ENCODE data around the gene CAMKMT. TPM values are rescaled to one million over a fixed set of nuclear protein-coding genes. Genes with fewer than 3 reads are reported as not detected.

Gene CAMKMT
- total RNA-seq, 5 donors from 2014 or later (not counting 1 experiment from before 2014, with no cell fraction given), result 11.9 to 20.2 (median 16.5) TPM

GRCh38 chr2:44550561-44550960 is 188.8 kb downstream of the CAMKMT start:
- ChIA-PET POLR2A (no interaction called here), CTCF (no interaction called here)
- Histone ChIP-seq H3K27ac (ENCODE audit: low read length) (no peak overlapping the region), H3K36me3 (ENCODE audit: control insufficient read depth in 2 of 2, extremely low read depth in 1 of 2, insufficient read depth in 1 of 2, low read length in 1 of 2) (no peaks in the 10 kb centered on the region), H3K9me3 (no peaks in the 10 kb centered on the region), H3K4me1 (ENCODE audit: control insufficient read depth in 1 of 2, extremely low read depth in 1 of 2, insufficient read depth in 2 of 2, low read length in 2 of 2) (no peaks in the 10 kb centered on the region), H3K27me3 (replicated peaks in 1 of 2; ENCODE audit: control insufficient read depth in 2 of 2, extremely low read depth in 1 of 2, insufficient read depth in 2 of 2, low read length in 1 of 2) (no peaks in the 10 kb centered on the region), H3K4me3 (ENCODE audit: control insufficient read depth in 1 of 2, extremely low read depth in 1 of 2, low read length in 1 of 2) (no peak overlapping the region)
- H3K27ac Mint-ChIP-seq, result no peak overlapping the region
- no peaks in the 10 kb centered on the region for H3K27me3 Mint-ChIP-seq
- DNase-seq (no peak), ATAC-seq (replicated peaks in 1 of 4) (no peak)
- peaks cover 0 to 6% (median 0%) of the 10 kb centered on the region in 3 donors for H3K9me3 Mint-ChIP-seq
- H3K4me1 Mint-ChIP-seq, result no peaks in the 10 kb centered on the region
- no peak overlapping the region for H3K4me3 Mint-ChIP-seq
- peaks cover 28% of the 10 kb centered on the region for H3K36me3 Mint-ChIP-seq
- WGBS (ENCODE audit: insufficient coverage), result no CpG with 5 or more reads among the region's 2 CpGs

DNA sequence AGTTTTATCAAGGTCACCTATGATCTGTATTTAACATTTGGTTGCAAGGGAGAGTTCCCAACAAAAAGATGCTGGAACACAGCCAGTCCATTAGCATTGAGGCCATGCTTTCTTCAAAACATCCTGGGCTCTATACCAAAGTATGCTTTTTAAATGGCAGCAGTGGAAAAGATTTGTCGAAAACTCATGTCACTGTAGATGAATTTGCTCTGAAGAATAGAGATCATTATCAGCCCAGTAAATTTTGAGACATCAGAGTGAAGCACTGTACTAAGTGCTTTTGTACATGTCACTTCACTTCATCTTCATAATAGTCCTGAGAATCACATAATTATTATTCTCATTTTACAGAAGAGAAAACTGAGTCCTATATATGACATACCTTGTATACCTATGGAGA is 189.8 kb downstream of the CAMKMT start:
- Mint-ChIP-seq H3K4me1 (no peaks in the 10 kb centered on the region), H3K9me3 (peaks cover 0 to 6% (median 0%) of the 10 kb centered on the region in 3 donors), H3K36me3 (peaks cover 28% of the 10 kb centered on the region), H3K27me3 (no peaks in the 10 kb centered on the region), H3K27ac (no peak overlapping the region), H3K4me3 (no peak overlapping the region)
- H3K27ac ChIP-seq (ENCODE audit: low read length), result no peak overlapping the region
- H3K9me3 ChIP-seq, result no peaks in the 10 kb centered on the region
- H3K27me3 ChIP-seq (replicated peaks in 1 of 2; ENCODE audit: control insufficient read depth in 2 of 2, extremely low read depth in 1 of 2, insufficient read depth in 2 of 2, low read length in 1 of 2), result no peaks in the 10 kb centered on the region
- CTCF ChIA-PET, result no interaction called here
- no peak for DNase-seq
- H3K4me1 ChIP-seq (ENCODE audit: control insufficient read depth in 1 of 2, extremely low read depth in 1 of 2, insufficient read depth in 2 of 2, low read length in 2 of 2), result no peaks in the 10 kb centered on the region
- no peak for ATAC-seq (replicated peaks in 1 of 4)
- POLR2A ChIA-PET, result no interaction called here
- no peaks in the 10 kb centered on the region for H3K36me3 ChIP-seq (ENCODE audit: control insufficient read depth in 2 of 2, extremely low read depth in 1 of 2, insufficient read depth in 1 of 2, low read length in 1 of 2)
- no peak overlapping the region for H3K4me3 ChIP-seq (ENCODE audit: control insufficient read depth in 1 of 2, extremely low read depth in 1 of 2, low read length in 1 of 2)
- no CpG with 5 or more reads among the region's 1 CpG for whole genome bisulfite sequencing (ENCODE audit: insufficient coverage)

- no CpG with 5 or more reads among the region's 4 CpGs for WGBS (ENCODE audit: insufficient coverage)
- no peak overlapping the region for H3K27ac ChIP-seq (ENCODE audit: low read length)
- Mint-ChIP-seq H3K36me3 (peaks cover 38% of the 10 kb centered on the region), H3K27ac (no peak overlapping the region), H3K9me3 (peaks cover 0 to 6% (median 0%) of the 10 kb centered on the region in 3 donors), H3K27me3 (no peaks in the 10 kb centered on the region), H3K4me1 (no peaks in the 10 kb centered on the region), H3K4me3 (no peak overlapping the region)
- no peaks in the 10 kb centered on the region for H3K9me3 ChIP-seq
- no peak overlapping the region for H3K4me3 ChIP-seq (ENCODE audit: control insufficient read depth in 1 of 2, extremely low read depth in 1 of 2, low read length in 1 of 2)
- H3K36me3 ChIP-seq (ENCODE audit: control insufficient read depth in 2 of 2, extremely low read depth in 1 of 2, insufficient read depth in 1 of 2, low read length in 1 of 2), result no peaks in the 10 kb centered on the region
- ChIA-PET CTCF (no interaction called here), POLR2A (no interaction called here)
- no peak for ATAC-seq (replicated peaks in 1 of 4)
- H3K27me3 ChIP-seq (replicated peaks in 1 of 2; ENCODE audit: control insufficient read depth in 2 of 2, extremely low read depth in 1 of 2, insufficient read depth in 2 of 2, low read length in 1 of 2), result no peaks in the 10 kb centered on the region
- no peaks in the 10 kb centered on the region for H3K4me1 ChIP-seq (ENCODE audit: control insufficient read depth in 1 of 2, extremely low read depth in 1 of 2, insufficient read depth in 2 of 2, low read length in 2 of 2)
- no peak for DNase-seq
Measured at GRCh38 chr2:44553456-44553855, 191.7 kb downstream of the CAMKMT start.

DNA sequence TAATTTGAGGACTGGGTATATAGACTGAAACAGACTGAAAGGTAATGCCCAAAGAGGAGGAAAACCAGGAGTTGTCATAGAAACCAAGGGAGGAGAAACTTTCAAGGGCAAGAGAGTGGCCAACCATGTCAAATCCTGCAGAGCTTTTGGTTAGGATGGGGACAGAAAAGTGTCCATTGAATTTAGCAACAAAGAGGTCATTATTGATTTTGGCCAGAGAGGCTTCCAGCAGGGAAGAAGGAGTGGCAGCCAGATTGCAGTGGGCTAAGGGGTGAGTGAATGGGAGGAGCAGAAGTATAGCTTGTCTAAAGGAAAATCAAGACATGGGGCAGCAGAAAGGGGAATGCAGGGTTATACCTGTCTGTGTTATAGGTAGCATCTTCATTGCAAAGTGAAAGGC is 194.0 kb downstream of the CAMKMT start:
- no peaks in the 10 kb centered on the region for H3K27me3 ChIP-seq (replicated peaks in 1 of 2; ENCODE audit: control insufficient read depth in 2 of 2, extremely low read depth in 1 of 2, insufficient read depth in 2 of 2, low read length in 1 of 2)
- H3K36me3 Mint-ChIP-seq, result peaks cover 27% of the 10 kb centered on the region
- no peak overlapping the region for H3K27ac Mint-ChIP-seq
- no peaks in the 10 kb centered on the region for H3K36me3 ChIP-seq (ENCODE audit: control insufficient read depth in 2 of 2, extremely low read depth in 1 of 2, insufficient read depth in 1 of 2, low read length in 1 of 2)
- ChIA-PET POLR2A (interaction anchor here in 1 of 2 donors (0.6 kb wide), 1 partner anchor 517 kb away, joined by 4 read pairs; no protein-coding TSS in a partner anchor), CTCF (no interaction called here)
- no peaks in the 10 kb centered on the region for H3K4me1 ChIP-seq (ENCODE audit: control insufficient read depth in 1 of 2, extremely low read depth in 1 of 2, insufficient read depth in 2 of 2, low read length in 2 of 2)
- DNase-seq, result no peak
- no peak overlapping the region for H3K4me3 Mint-ChIP-seq
- no peak for ATAC-seq (replicated peaks in 1 of 4)
- H3K4me3 ChIP-seq (ENCODE audit: control insufficient read depth in 1 of 2, extremely low read depth in 1 of 2, low read length in 1 of 2), result no peak overlapping the region
- H3K4me1 Mint-ChIP-seq, result no peaks in the 10 kb centered on the region
- H3K9me3 Mint-ChIP-seq, result peaks cover 0 to 6% (median 0%) of the 10 kb centered on the region in 3 donors
- H3K27me3 Mint-ChIP-seq, result no peaks in the 10 kb centered on the region
- H3K27ac ChIP-seq (ENCODE audit: low read length), result no peak overlapping the region
- no peaks in the 10 kb centered on the region for H3K9me3 ChIP-seq

- DNase-seq (no peak), ATAC-seq (replicated peaks in 1 of 4) (no peak)
- Mint-ChIP-seq H3K9me3 (peaks cover 0 to 6% (median 0%) of the 10 kb centered on the region in 3 donors), H3K36me3 (peaks cover 32% of the 10 kb centered on the region), H3K4me1 (no peaks in the 10 kb centered on the region), H3K4me3 (no peak overlapping the region), H3K27me3 (no peaks in the 10 kb centered on the region), H3K27ac (no peak overlapping the region)
- no peak overlapping the region for H3K27ac ChIP-seq (ENCODE audit: low read length)
- H3K27me3 ChIP-seq (replicated peaks in 1 of 2; ENCODE audit: control insufficient read depth in 2 of 2, extremely low read depth in 1 of 2, insufficient read depth in 2 of 2, low read length in 1 of 2), result no peaks in the 10 kb centered on the region
- CTCF ChIA-PET, result interaction anchor here in 1 of 2 donors (1.4 kb wide), 1 partner anchor 397 kb away, joined by 3 read pairs; no protein-coding TSS in a partner anchor
- H3K4me1 ChIP-seq (ENCODE audit: control insufficient read depth in 1 of 2, extremely low read depth in 1 of 2, insufficient read depth in 2 of 2, low read length in 2 of 2), result no peaks in the 10 kb centered on the region
- no peaks in the 10 kb centered on the region for H3K36me3 ChIP-seq (ENCODE audit: control insufficient read depth in 2 of 2, extremely low read depth in 1 of 2, insufficient read depth in 1 of 2, low read length in 1 of 2)
- POLR2A ChIA-PET, result no interaction called here
- H3K4me3 ChIP-seq (ENCODE audit: control insufficient read depth in 1 of 2, extremely low read depth in 1 of 2, low read length in 1 of 2), result no peak overlapping the region
- no peaks in the 10 kb centered on the region for H3K9me3 ChIP-seq
- 86% methylated on average over 1 of the region's 1 CpG for WGBS (ENCODE audit: insufficient coverage)
Measured at GRCh38 chr2:44559108-44559507, 197.4 kb downstream of the CAMKMT start.

- DNase-seq (no peak), ATAC-seq (replicated peaks in 1 of 4) (no peak)
- H3K27ac ChIP-seq (ENCODE audit: low read length), result no peak overlapping the region
- CTCF ChIA-PET, result interaction anchor here (0.6 to 0.8 kb wide), 2 partner anchors 394 to 395 kb away, joined by 3 read pairs; no protein-coding TSS in a partner anchor
- Mint-ChIP-seq H3K9me3 (no peaks in the 10 kb centered on the region), H3K27ac (no peak overlapping the region), H3K4me1 (no peaks in the 10 kb centered on the region), H3K4me3 (no peak overlapping the region), H3K36me3 (peaks cover 32% of the 10 kb centered on the region), H3K27me3 (no peaks in the 10 kb centered on the region)
- POLR2A ChIA-PET, result no interaction called here
- no peaks in the 10 kb centered on the region for H3K27me3 ChIP-seq (replicated peaks in 1 of 2; ENCODE audit: control insufficient read depth in 2 of 2, extremely low read depth in 1 of 2, insufficient read depth in 2 of 2, low read length in 1 of 2)
- 100% methylated on average over 2 of the region's 4 CpGs for WGBS (ENCODE audit: insufficient coverage)
- H3K9me3 ChIP-seq, result no peaks in the 10 kb centered on the region
- H3K4me1 ChIP-seq (ENCODE audit: control insufficient read depth in 1 of 2, extremely low read depth in 1 of 2, insufficient read depth in 2 of 2, low read length in 2 of 2), result no peaks in the 10 kb centered on the region
- no peak overlapping the region for H3K4me3 ChIP-seq (ENCODE audit: control insufficient read depth in 1 of 2, extremely low read depth in 1 of 2, low read length in 1 of 2)
- no peaks in the 10 kb centered on the region for H3K36me3 ChIP-seq (ENCODE audit: control insufficient read depth in 2 of 2, extremely low read depth in 1 of 2, insufficient read depth in 1 of 2, low read length in 1 of 2)
Measured at GRCh38 chr2:44560352-44560751, 198.6 kb downstream of the CAMKMT start.

GRCh38 chr2:44560941-44561340 is 199.2 kb downstream of the CAMKMT start:
- Mint-ChIP-seq H3K27ac (no peak overlapping the region), H3K36me3 (peaks cover 30% of the 10 kb centered on the region), H3K27me3 (no peaks in the 10 kb centered on the region), H3K9me3 (no peaks in the 10 kb centered on the region), H3K4me1 (no peaks in the 10 kb centered on the region), H3K4me3 (no peak overlapping the region)
- CTCF ChIA-PET, result interaction anchor here (0.6 to 0.8 kb wide), 2 partner anchors 393 to 395 kb away, joined by 3 read pairs; no protein-coding TSS in a partner anchor
- Histone ChIP-seq H3K27me3 (replicated peaks in 1 of 2; ENCODE audit: control insufficient read depth in 2 of 2, extremely low read depth in 1 of 2, insufficient read depth in 2 of 2, low read length in 1 of 2) (no peaks in the 10 kb centered on the region), H3K4me3 (ENCODE audit: control insufficient read depth in 1 of 2, extremely low read depth in 1 of 2, low read length in 1 of 2) (no peak overlapping the region), H3K9me3 (no peaks in the 10 kb centered on the region), H3K27ac (ENCODE audit: low read length) (no peak overlapping the region), H3K36me3 (ENCODE audit: control insufficient read depth in 2 of 2, extremely low read depth in 1 of 2, insufficient read depth in 1 of 2, low read length in 1 of 2) (no peaks in the 10 kb centered on the region), H3K4me1 (ENCODE audit: control insufficient read depth in 1 of 2, extremely low read depth in 1 of 2, insufficient read depth in 2 of 2, low read length in 2 of 2) (no peaks in the 10 kb centered on the region)
- ATAC-seq (replicated peaks in 1 of 4) (no peak), DNase-seq (no peak)
- POLR2A ChIA-PET, result no interaction called here
- no CpG with 5 or more reads among the region's 1 CpG for WGBS (ENCODE audit: insufficient coverage)

All from T-cell (primary cell).